ENCODE data around the gene PTPN1.

DNA sequence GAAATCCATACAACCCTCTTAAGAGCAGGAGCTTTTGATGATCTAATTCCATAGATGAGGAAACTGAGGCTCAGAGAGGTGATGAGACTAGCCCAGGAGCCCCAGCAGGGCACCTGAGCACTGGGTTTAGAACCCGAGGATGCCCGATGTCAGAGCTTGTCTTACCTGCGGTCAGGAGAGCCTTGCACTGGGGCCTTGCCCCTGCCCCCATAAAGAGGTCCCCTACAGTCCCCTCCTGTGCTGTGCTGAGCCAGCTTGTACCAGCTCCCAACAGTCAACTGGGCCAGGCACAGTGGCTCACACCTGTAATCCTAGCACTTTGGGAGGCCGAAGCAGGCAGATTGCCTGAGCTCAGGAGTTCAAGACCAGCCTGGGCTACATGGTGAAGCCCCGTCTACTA is 122.5 kb downstream of the PTPN1 start:
- TF ChIP-seq, protein P1, sequence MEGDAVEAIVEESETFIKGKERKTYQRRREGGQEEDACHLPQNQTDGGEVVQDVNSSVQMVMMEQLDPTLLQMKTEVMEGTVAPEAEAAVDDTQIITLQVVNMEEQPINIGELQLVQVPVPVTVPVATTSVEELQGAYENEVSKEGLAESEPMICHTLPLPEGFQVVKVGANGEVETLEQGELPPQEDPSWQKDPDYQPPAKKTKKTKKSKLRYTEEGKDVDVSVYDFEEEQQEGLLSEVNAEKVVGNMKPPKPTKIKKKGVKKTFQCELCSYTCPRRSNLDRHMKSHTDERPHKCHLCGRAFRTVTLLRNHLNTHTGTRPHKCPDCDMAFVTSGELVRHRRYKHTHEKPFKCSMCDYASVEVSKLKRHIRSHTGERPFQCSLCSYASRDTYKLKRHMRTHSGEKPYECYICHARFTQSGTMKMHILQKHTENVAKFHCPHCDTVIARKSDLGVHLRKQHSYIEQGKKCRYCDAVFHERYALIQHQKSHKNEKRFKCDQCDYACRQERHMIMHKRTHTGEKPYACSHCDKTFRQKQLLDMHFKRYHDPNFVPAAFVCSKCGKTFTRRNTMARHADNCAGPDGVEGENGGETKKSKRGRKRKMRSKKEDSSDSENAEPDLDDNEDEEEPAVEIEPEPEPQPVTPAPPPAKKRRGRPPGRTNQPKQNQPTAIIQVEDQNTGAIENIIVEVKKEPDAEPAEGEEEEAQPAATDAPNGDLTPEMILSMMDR (IDR thresholded peaks at IDR 0.05; ENCODE audit: low read depth, low read length, poor library complexity, severe bottlenecking), result no peak
- no peak for TF ChIP-seq EZH2phosphoT487 (IDR thresholded peaks at IDR 0.05; ENCODE audit: borderline replicate concordance, low read length)

Measured in DOHH2 (cell line).